Pancreas (tissue), 10 donors: ENCODE data around the gene LIN52. TPM values are rescaled to one million over a fixed set of nuclear protein-coding genes. Genes with fewer than 3 reads are reported as not detected.

Source experiments
- ATAC-seq, 4 donors: fragments of 200-7000 bp; cut with Tn5 transposase; one replicate each; pipeline versions ENCODE4 v1.8.0 to v1.9.1; 2020; ENCODE audit warnings: mild to moderate bottlenecking in 4 of 4, moderate library complexity in 4 of 4
- DNase-seq, 6 donors: peaks; one replicate each; pipeline ENCODE4 v3.0.0-alpha.2; 2020
- FAIRE-seq: peaks from 2 replicates; lab custom pipeline; 2012; peaks lifted over from hg19 to GRCh38; lab: Jason Lieb, UNC
- H3K27ac ChIP-seq, 4 donors: fragments of 200-600 bp; sonication (generic); 1 replicate in 3 of 4; 2 replicates in 1 of 4; pipeline versions ENCODE4 v1.5.0 to v1.8.0; 2020
- H3K27me3 ChIP-seq, 4 donors: fragments of 200-600 bp; one replicate each; pipeline ENCODE4 v1.8.0; 2021
- H3K36me3 ChIP-seq, 3 donors: fragments of 200-600 bp; sonication (generic) in 1 of 3; one replicate each; pipeline versions ENCODE4 v1.5.0 to v1.8.0; 2020 to 2021
- H3K4me1 ChIP-seq, 3 donors: fragments of 200-600 bp; one replicate each; pipeline ENCODE4 v1.8.0; 2021
- H3K4me3 ChIP-seq, 4 donors: fragments of 200-600 bp; sonication (generic) in 2 of 4; one replicate each; pipeline versions ENCODE4 v1.5.0 to v1.8.0; 2020 to 2021
- H3K9me3 ChIP-seq, 4 donors: fragments of 200-600 bp; one replicate each; pipeline ENCODE4 v1.8.0; 2021
- WGBS, 2 donors: extraction: QIAGEN DNeasy Blood & Tissue Kit; methylation state at CpG; one replicate each; pipeline ENCODE4 v1.1.7; 2013; 5-methylcytosine and 5-hydroxymethylcytosine counted together
- intact Hi-C, 3 donors: fragments of 100-400 bp; cut with DNase I; formaldehyde crosslinking; loops; one replicate each; pipeline versions ENCODE4 v1.11.1 to v1.14.2; 2022
- polyA plus RNA-seq, 2 donors: library from polyadenylated mRNA; stranded (reverse); fragments of 200-250 nt; gene quantifications; one replicate each; pipeline ENCODE4 v1.2.3, GENCODE V29; 2013
- total RNA-seq, 6 donors: library from RNA; stranded (reverse); fragmentation: NEBNext Ultra II Directional in 4 of 6; extraction: Animal tissue kit (Norgen Biotek cat#: 25700) in 4 of 6; gene quantifications; one replicate each; pipeline versions ENCODE4 v1.2.1 to v1.2.4, GENCODE V29; 2021 to 2023
- TF ChIP-seq, protein P1 (sequence below), 4 donors: fragments of 200-600 bp; sonication (generic) in 3 of 4; IDR thresholded peaks; one replicate each; pipeline versions ENCODE4 v1.5.0 to v1.8.0; 2021; ENCODE audit warnings: antibody characterized with exemption in 4 of 4
- donor health status: healthy with polysubstance abuse.
- donor health status: DM: no; HTN: no; CAD: no; lungs with moderate emphysema.
- donor health status: DM: no; HTN: no; CAD: no.
- donor health status: control.
- donor health status: control.
- donor health status: Bipolar disorder and iron deficiency.
- donor health status: DM: yes; HTN: yes; CAD: no.
- donor health status: DM: no; HTN: no; CAD: no.
- donor health status: DM: no; HTN: no; CAD: no.
- donor health status: DM: yes; HTN: yes; CAD: no.

Gene LIN52
- total and polyA plus RNA-seq, 8 donors = 1.6 to 4.6 (median 3.1) TPM

- ATAC-seq = peak; percentile 35 to 64 (median 52)
- FAIRE-seq = no peak
- 3 to 4% methylated on average over 78 to 80 of the region's 80 CpGs for WGBS, 2 donors
- H3K4me1 ChIP-seq = peaks cover 10 to 16% (median 15%) of the 10 kb centered on the region in 3 donors
- no peaks in the 10 kb centered on the region for H3K9me3 ChIP-seq
- intact Hi-C loops = no loop called here
- peaks cover 0 to 45% (median 10%) of the 10 kb centered on the region in 4 donors for H3K27me3 ChIP-seq
- H3K4me3 ChIP-seq = peak overlapping the region in 3 of 4 donors; percentile 12 to 33 (median 28)
- TF ChIP-seq, protein P1, sequence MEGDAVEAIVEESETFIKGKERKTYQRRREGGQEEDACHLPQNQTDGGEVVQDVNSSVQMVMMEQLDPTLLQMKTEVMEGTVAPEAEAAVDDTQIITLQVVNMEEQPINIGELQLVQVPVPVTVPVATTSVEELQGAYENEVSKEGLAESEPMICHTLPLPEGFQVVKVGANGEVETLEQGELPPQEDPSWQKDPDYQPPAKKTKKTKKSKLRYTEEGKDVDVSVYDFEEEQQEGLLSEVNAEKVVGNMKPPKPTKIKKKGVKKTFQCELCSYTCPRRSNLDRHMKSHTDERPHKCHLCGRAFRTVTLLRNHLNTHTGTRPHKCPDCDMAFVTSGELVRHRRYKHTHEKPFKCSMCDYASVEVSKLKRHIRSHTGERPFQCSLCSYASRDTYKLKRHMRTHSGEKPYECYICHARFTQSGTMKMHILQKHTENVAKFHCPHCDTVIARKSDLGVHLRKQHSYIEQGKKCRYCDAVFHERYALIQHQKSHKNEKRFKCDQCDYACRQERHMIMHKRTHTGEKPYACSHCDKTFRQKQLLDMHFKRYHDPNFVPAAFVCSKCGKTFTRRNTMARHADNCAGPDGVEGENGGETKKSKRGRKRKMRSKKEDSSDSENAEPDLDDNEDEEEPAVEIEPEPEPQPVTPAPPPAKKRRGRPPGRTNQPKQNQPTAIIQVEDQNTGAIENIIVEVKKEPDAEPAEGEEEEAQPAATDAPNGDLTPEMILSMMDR (IDR thresholded peaks at IDR 0.05) = no peak
- no peak overlapping the region for H3K27ac ChIP-seq
- no peak for DNase-seq
- no peaks in the 10 kb centered on the region for H3K36me3 ChIP-seq
Measured at GRCh38 chr14:74240794-74241651, 156.3 kb downstream of the LIN52 start.

GRCh38 chr14:74241652-74242017, 156.9 kb downstream of the LIN52 start:
- TF ChIP-seq, protein P1 (IDR thresholded peaks at IDR 0.05) = no peak
- intact Hi-C loops = no loop called here
- WGBS, 2 donors = 10 to 11% methylated on average over 14 of the region's 14 CpGs
- FAIRE-seq (no peak), ATAC-seq (no peak), DNase-seq (no peak)
- Histone ChIP-seq H3K4me3 (peak overlapping the region in 1 of 4 donors; percentile 33), H3K27ac (no peak overlapping the region), H3K4me1 (peaks cover 10 to 16% (median 15%) of the 10 kb centered on the region in 3 donors), H3K27me3 (peaks cover 0 to 45% (median 10%) of the 10 kb centered on the region in 4 donors), H3K9me3 (no peaks in the 10 kb centered on the region), H3K36me3 (no peaks in the 10 kb centered on the region)

GRCh38 chr14:74242021-74242779, 157.4 kb downstream of the LIN52 start:
- FAIRE-seq (no peak), DNase-seq (no peak), ATAC-seq (no peak)
- intact Hi-C loops = no loop called here
- Histone ChIP-seq H3K27ac (no peak overlapping the region), H3K9me3 (no peaks in the 10 kb centered on the region), H3K4me3 (no peak overlapping the region), H3K36me3 (no peaks in the 10 kb centered on the region), H3K4me1 (peaks cover 10 to 16% (median 15%) of the 10 kb centered on the region in 3 donors), H3K27me3 (peaks cover 0 to 45% (median 10%) of the 10 kb centered on the region in 4 donors)
- TF ChIP-seq, protein P1 (IDR thresholded peaks at IDR 0.05) = no peak
- 17 to 20% methylated on average over 28 of the region's 28 CpGs for WGBS, 2 donors

- H3K4me1 ChIP-seq = peaks cover 10 to 16% (median 15%) of the 10 kb centered on the region in 3 donors
- ATAC-seq = no peak
- no peak overlapping the region for H3K27ac ChIP-seq
- 37 to 40% methylated on average over 4 of the region's 4 CpGs for WGBS, 2 donors
- no peak for DNase-seq
- H3K27me3 ChIP-seq = peaks cover 0 to 45% (median 10%) of the 10 kb centered on the region in 4 donors
- TF ChIP-seq, protein P1 (IDR thresholded peaks at IDR 0.05) = no peak
- intact Hi-C loops = no loop called here
- no peaks in the 10 kb centered on the region for H3K36me3 ChIP-seq
- no peaks in the 10 kb centered on the region for H3K9me3 ChIP-seq
- no peak for FAIRE-seq
- no peak overlapping the region for H3K4me3 ChIP-seq
Measured at GRCh38 chr14:74242780-74243042, 158.0 kb downstream of the LIN52 start.
